ENCODE measurements around the gene SLC25A11.

The SLC25A11 gene

GRCh38 chr17:4939796-4940554 is at the start of gene SLC25A11, which contains the start of gene RNF167:
Gene SLC25A11 (minus strand): TSS chr17:4940046. CDS start chr17:4939910, 136 bp downstream.
Gene RNF167 (plus strand): TSS chr17:4940268. CDS start chr17:4940910, 642 bp downstream.
- DNase-seq (ENCODE audit: low read depth in 2 of 2) = peak; percentile 87 to 93

GRCh38 chr17:4987767-4988567 is 48.1 kb upstream of the SLC25A11 start:
- DNase-seq (ENCODE audit: low read depth in 2 of 2) = no peak

- DNase-seq (ENCODE audit: low read depth in 2 of 2) = peak; percentile 78 to 87
These were observed 47.3 kb upstream of the SLC25A11 start, which contains the start of gene CAMTA2 for GRCh38 chr17:4986951-4987766. Gene CAMTA2 (minus strand): TSS chr17:4987675. CDS start chr17:4986222, 1,453 bp downstream.

- DNase-seq (ENCODE audit: low read depth in 2 of 2) = no peak
These were observed 46.6 kb upstream of the SLC25A11 start for GRCh38 chr17:4986403-4986802.

- DNase-seq (ENCODE audit: low read depth in 2 of 2) = no peak
These were observed 42.5 kb upstream of the SLC25A11 start for GRCh38 chr17:4982305-4982704.

- peak in 1 of 2 donors; percentile 58 for DNase-seq (ENCODE audit: low read depth in 2 of 2)
These were observed 40.9 kb upstream of the SLC25A11 start for GRCh38 chr17:4980644-4981216.

GRCh38 chr17:4978726-4979125 is 38.9 kb upstream of the SLC25A11 start:
- no peak for DNase-seq (ENCODE audit: low read depth in 2 of 2)

GRCh38 chr17:4974115-4974670 is 34.3 kb upstream of the SLC25A11 start:
- no peak for DNase-seq (ENCODE audit: low read depth in 2 of 2)

GRCh38 chr17:4973256-4974114 is 33.6 kb upstream of the SLC25A11 start:
- no peak for DNase-seq (ENCODE audit: low read depth in 2 of 2)

- DNase-seq (ENCODE audit: low read depth in 2 of 2) = no peak
These were observed 32.9 kb upstream of the SLC25A11 start for GRCh38 chr17:4972752-4973151.

GRCh38 chr17:4972322-4972721 is 32.5 kb upstream of the SLC25A11 start:
- no peak for DNase-seq (ENCODE audit: low read depth in 2 of 2)

GRCh38 chr17:4971826-4972225 is 32.0 kb upstream of the SLC25A11 start:
- no peak for DNase-seq (ENCODE audit: low read depth in 2 of 2)

- DNase-seq (ENCODE audit: low read depth in 2 of 2) = no peak
These were observed 30.4 kb upstream of the SLC25A11 start for GRCh38 chr17:4970273-4970672.

- no peak for DNase-seq (ENCODE audit: low read depth in 2 of 2)
These were observed 29.8 kb upstream of the SLC25A11 start for GRCh38 chr17:4969551-4970173.

GRCh38 chr17:4969047-4969550 is 29.3 kb upstream of the SLC25A11 start:
- DNase-seq (ENCODE audit: low read depth in 2 of 2) = peak in 1 of 2 donors; percentile 44

- DNase-seq (ENCODE audit: low read depth in 2 of 2) = no peak
These were observed 28.7 kb upstream of the SLC25A11 start for GRCh38 chr17:4968486-4969046.

GRCh38 chr17:4967539-4968485 is 28.0 kb upstream of the SLC25A11 start, which contains the start of gene SPAG7:
Gene SPAG7 (minus strand): TSS chr17:4967817. CDS start chr17:4967804, 13 bp downstream.
- peak; percentile 88 to 90 for DNase-seq (ENCODE audit: low read depth in 2 of 2)
